ENCODE data around the gene LGI2.
A peak's percentile ranks its signal among the peaks of the same experiment; 100 is the strongest.
"Not testable (repeated sequence)": the region's sequence is repeated elsewhere in the genome, so short reads cannot be mapped to it uniquely, and the experiment has no call there.

LGI2 gene

DNA sequence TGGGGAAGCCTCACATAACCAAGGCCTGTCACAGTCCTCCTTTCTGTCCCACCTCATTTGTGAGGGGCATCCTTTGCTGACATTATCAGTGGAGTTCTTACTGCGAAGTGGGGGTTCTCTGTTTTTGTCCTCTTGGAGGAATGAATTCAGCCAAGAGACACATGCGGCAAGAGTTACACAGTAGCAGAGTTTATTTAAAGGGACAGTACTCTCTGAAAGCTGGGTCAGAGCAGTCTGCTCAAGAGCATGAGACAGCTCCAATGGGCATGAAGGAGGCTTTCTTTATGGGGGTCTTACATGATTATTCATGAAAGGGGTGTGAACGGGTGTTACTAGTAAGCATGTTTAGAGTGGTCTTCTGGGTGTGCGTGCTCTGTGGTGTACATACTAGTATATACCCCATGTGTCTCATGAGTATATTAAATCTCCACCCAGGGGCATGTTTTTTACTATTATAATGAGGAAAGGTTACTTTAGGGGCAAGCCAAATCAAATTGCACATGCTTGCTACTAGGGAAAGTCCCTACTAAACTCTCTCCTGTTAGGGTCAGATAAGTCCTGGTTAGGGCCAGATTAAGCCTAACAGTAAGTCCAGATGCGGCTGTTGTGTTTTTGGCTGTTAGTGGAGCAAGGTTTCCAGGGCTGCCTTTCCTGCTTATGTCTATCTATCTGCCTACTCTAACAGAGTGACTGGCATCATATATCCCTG, 19.8 kb upstream of the LGI2 start:
- DNase-seq (ENCODE audit: low read depth, low spot score) = no peak

DNA sequence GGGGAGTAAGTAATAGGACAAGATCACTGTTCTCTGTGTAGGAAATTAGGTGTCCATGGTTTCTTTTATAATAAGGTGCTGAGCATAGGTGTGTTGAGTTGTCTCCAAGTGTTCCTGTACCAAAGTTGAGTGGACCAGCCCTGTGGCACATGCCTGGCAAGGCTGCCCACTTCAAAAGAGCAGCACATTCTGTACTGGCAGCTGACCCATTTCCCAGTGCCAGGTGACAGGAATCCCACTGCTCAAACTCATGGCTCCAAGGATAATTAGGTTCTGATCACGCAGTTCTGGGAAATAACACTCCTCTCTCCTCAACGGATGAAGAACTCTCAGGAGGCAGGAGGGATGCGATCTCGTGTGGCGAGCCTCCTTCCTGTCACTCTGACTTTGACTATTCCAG, 12.8 kb upstream of the LGI2 start:
- DNase-seq (ENCODE audit: low read depth, low spot score) = no peak

DNA sequence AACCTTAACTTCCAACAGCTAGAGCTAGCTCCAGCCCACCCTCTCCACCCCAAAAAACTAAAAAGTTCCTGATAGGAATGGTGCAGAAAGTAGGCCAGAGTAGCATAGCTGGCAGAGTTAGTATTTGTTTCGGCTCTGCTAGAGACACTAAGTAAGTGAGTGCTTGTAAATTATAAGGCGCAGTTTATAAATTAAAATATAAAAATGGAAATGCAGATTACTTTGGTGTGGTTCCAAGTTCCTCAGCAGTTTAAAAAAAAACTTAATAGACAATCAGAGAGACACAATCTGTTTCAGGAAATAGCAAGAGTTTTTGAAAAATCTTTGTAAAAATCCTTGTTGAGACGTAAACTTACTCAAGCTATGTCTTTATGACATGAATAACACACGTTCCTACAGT, 2.8 kb upstream of the LGI2 start:
- no peak for DNase-seq (ENCODE audit: low read depth, low spot score)

DNA sequence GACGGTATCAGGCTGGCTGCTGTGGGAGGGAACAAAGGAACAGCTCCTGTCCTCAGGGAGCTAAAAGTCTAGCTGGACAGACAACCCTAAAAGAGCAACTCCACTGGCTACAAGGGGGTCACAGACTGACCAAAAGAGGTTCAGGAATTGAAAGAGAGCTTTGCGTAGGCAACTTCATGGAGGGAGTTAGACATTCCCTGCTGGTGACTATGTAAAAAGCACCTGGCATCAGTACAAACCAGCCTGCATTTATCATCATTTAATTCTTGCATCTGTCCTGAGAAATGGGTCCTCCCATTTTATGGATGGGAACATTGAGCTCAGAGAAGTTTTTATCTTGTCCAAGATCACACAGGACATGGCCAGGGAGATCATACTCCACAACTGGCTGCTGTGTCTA, 1.4 kb upstream of the LGI2 start:
- no peak for DNase-seq (ENCODE audit: low read depth, low spot score)

DNA sequence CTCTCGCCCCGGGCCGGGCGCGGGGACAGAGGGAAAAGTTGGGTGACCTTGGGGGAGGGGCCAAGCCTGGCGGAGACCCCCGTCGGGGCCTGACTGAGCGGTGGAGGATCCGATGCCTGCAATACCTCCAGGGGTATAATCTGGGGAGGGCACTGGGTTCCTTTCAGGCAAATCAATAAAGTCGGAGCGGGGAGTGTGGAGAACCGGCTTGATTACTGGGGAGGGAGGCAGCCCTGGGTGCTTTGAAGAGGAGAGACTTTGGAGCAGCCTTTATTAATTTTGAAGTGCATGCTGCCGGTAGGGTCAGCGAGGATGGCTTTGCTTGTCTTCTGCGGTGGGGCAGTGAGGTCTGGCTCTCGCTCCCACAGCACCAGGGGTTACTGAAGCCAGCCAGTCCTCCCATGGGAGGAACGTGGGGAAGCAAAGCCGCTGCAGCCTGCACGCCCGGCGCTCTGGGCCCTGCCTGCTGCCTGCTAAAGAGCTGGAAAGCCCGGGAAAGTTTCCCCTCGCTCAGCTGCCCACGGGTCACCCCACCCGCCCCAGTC, 403 bp upstream of the LGI2 start:
- peak; percentile 56 for DNase-seq (ENCODE audit: low read depth, low spot score)

DNA sequence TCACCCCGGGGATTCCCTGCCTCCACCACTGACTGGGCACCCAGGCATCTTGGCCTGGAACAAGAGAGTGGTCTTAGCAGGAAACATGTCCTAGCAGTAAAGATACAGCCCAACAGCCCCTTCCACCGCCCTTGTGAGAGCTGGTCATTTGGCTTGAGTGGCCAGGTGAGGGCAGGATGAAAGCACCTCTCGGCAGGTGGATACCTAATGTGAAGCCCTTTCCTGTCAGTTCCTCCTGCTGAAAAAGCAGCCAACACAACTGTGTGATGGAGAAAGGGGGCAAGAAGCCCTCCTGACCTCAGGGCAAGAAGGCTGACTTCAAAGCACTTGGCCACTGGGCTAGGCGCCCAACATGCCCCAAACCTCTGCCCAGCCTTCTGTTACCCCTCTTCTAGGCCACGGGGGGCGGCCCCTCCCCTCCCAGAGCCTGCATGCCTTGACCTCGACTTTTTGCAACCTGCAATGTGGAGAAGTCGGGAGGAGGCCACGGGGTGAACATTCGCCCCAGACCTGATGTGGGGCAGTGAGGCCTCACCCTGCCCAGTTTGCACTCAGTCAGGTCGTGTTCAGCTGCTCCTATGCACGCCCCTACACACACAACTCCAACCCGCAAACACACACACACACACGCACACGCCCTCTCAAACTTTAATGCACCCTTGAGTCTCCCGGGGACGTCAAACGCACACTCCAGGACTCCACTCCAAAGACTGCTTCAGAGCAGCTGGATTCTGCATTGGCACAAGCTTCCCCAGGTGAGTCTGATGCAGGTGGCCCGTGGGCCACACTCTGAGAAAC, 1.1 kb downstream of the LGI2 start:
- peak; percentile 18 for DNase-seq (ENCODE audit: low read depth, low spot score)

DNA sequence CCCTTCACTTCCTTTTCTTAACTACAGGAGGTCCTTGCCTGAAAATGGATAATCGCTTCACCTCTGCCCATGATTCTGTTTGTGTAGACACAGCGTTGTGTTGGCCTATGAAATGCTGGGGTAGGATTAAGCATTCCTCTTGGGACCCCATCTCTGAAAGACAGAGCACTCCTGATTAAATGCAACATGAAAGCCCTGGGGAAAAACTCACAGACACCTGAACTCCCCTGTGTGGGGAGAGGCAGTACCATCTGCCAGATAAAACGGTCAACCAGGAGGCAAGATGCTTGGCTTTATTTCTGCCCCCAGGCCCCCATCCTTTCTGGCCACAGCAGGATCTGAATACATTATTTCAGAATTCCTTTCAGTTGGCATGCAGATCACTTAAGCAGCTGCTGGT, 1.9 kb downstream of the LGI2 start:
- DNase-seq (ENCODE audit: low read depth, low spot score) = no peak

DNA sequence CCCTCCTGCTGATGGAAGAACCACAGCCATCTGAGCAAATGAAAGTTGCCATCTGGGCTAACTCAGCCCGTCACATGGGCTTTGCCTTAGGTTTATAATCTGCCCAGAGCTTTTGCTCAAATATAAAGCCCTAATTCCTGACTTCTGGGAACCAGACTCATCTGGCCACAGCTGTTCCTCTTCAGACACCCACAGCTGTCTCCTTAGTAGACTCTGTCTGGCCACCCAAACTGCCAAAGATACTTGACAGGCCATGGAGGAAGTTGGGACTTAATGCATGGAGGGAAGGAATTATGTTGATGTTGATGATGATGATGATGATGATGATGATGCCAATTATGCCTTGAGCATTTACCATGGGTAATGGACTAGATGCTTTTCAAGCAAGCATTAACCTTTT, 8.0 kb downstream of the LGI2 start:
- DNase-seq (ENCODE audit: low read depth, low spot score) = no peak

DNA sequence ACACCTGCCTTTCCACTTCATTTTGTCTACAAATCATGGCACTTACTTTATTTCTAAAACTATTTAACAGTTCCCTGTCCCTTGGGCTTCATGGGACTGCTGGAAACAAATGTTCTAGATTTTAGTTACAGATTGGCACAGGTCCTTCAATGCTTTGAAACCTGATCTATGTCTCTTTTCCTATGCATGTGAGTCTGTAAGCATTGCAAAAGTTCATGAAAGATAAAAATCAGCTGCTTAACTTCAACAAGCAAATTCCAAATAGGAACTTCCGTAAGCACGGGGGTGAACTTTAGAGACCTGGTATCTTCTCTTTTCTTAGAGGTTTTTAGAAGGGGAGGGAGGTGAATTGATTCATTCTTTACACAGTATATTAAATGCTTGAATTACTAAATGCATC, 9.5 kb downstream of the LGI2 start:
- no peak for DNase-seq (ENCODE audit: low read depth, low spot score)

DNA sequence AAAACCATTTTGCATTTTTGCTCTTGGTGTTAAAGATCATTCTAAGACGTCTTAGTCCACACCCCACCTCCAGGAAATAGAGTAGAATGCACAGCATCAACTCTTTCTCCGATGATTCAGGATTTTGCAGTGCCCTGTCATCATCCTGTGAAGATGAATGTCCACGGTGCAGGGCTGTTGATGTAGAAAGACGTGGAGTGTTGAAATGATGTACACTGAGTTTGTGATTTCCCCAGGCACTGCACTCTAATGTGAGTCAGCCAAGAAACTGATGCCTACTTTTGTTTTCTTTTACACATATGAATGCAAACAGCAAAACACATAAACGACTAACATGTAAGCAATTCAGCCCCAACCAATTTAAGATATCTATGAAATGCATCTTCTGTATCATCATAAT, 10.5 kb downstream of the LGI2 start:
- DNase-seq (ENCODE audit: low read depth, low spot score) = no peak

DNA sequence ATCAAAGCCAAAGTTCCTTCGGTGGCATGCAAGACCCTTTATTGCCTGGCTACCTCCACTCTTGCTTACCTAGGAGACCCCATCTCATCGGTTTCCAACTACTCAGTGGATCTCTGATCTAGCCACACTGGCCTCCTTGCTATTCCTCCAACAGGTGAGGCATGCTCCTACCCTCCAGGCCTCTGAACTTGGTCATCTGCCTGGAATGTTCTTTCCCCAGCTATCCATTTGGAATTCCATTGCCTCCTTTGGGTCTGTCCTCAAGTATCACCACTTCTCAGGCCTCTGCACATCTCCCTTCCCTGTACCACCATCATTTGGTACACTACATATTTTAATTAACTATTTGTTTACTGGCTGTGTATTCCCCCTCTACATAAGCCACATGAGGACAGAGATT, 11.2 kb downstream of the LGI2 start:
- no peak for DNase-seq (ENCODE audit: low read depth, low spot score)

DNA sequence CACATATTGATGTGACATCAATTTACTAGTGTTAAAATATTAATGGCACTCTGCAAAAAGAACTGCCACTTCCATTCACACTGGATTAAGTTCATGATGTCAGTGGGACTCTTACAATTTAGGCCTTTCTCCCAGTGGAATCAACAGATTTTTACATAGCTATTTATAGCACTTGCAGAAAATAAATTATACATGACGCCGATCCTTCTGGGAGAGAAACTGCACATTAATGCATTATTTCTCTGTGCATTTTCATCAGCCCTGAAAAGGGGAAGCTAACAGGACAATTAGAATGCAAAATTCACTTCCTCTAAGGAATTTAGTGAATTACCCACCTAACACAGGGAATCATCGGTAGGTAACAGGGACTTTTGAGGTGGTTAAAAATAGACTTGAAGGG, 15.7 kb downstream of the LGI2 start:
- no peak for DNase-seq (ENCODE audit: low read depth, low spot score)

DNA sequence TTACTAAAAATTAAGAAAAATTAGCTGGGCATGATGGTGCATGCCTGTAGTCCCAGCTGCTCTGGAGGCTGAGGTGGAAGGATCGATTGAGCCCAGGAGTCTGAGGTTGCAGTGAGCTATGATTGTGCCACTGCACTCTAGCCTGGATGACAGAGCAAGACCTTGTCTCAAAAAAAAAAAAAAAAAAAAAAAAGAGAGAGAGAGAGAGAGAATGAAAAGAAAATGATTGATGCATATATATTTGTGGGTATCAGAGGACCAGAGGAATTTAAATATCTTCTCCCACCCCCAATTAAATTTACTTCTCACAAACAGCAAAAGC, 16.1 kb downstream of the LGI2 start:
- not testable (repeated sequence) for DNase-seq (ENCODE audit: low read depth, low spot score)

DNA sequence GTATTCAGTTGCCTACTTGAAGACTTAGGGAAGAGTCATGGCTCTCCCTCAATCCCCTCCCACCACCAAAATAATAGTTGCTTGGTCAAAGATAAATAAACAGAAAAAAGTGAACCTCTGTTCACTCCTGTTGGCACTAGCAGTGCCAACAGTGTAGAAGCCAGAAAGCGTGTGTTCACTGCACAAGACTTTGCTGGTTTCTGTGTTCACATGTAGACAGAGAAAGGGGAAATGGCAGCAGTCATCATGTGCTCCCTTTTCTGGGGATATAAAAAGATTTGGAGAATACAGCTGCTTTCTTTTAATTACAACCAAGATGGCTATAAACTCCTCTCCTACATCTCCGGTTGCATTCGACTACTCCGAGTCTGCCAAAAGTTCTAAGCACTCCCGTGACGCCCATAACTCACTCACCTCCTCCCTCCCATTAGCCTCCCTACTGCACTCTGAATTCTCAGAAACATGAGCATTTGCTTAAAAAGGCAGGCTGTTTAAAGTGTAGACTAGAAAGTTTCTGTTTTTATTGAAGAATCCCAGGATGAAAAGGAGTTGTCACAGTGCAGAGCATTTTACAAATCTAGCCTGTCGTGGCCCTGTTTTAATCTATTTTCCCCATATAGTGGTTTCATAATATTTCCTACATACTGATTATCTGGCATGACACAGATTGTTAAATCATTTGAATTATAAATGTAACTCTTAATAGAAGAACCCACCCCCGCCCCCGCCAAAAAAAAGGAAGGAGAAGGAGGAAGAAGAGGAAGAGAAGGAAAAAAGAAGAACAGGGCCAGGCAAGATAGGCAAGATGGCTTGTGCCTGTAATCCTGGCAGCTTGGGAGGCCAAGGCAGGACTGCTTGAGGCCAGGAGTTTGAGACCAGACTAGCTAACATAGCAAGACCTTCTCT, 16.7 kb downstream of the LGI2 start:
- DNase-seq (ENCODE audit: low read depth, low spot score) = no peak

DNA sequence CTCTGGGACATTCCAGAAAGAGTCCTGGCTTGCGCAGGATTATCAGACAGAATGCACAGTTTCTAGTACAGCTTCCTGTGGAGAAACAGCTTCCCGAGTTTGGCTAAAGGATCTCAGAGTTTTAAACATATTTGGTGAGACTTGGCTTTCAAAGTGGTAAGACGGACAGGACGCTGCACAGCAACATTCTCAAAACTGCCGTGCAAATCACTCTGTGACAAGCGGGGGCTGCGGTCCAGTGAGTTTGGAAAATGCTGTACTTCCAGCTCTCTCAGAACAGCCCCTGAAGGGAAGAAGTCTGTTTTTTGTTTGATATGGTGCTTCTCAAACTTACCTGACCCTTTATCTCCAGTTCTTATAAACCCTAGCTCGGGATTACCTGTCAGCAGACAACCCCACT, 18.1 kb downstream of the LGI2 start:
- DNase-seq (ENCODE audit: low read depth, low spot score) = no peak

DNA sequence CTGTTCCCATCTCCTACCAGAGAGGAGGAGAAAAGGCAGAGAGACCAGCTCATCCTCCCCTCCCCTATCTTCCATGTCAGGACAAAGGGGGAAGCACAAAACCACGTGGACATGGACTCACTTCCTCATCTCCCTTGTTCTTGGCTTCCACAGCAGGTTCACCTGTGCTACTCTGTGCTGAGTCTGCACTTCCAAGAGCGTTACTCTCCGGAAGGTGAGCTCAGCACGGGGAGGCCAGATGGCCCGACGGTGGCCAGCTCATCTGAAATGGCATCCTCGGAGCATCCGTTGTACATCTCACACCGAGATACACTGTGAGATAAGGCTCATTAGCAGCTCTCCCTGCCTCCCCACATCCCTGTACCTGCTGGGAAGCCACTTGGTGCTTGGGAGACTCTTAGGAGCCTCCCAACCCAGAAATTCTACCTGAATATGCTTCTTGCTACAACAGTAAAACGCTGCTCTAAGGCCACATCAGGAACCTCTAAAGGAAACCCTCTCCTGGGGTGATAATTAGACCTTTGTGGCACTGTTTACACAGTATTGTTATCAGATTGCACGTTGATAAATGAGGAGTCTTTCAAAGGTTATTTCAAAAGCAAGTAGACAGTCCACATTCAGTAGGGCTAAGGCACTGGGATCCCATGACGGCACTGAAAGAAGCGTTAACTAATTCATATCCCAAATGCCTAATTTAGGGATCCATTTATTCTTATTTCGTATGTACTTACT, 19.4 kb downstream of the LGI2 start:
- no peak for DNase-seq (ENCODE audit: low read depth, low spot score)

DNA sequence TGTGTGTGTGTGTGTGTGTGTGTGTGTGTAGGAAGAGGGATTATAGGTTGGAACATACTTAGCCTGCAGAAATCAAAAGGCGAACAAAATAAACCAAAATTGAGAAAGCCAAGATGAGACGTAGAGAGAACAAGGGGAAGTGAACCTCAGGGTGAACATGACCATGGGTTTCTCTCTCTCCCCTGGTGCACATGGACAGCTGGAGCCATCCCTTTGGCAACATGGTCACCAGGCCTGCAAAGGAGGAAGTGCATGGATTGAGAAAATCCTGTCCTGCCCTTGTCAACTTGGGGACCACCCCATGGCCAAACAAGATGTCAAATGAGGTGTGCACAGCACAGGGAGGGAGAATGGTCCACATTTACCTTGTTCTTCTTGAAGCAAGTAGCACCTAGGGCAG, 23.1 kb downstream of the LGI2 start:
- DNase-seq (ENCODE audit: low read depth, low spot score) = no peak

DNA sequence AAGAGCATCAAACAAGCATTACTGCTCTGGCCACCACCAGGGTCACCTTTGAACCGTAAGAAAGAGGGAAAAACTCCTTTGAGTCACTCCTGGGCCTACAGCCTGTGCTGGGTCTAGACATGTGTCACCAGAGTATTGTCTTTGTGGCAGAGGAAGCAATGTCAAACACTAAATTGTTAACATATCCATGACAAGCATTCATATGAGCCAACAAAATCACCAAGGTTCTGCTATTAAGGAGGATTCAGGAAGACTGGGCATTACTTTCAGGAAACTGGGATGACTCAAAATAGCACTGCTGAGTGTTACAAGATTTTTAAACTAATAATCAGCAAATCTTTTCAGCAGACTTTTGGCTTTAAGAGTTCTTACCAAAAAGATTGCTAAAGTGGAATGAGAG, 28.1 kb downstream of the LGI2 start:
- no peak for DNase-seq (ENCODE audit: low read depth, low spot score)

DNA sequence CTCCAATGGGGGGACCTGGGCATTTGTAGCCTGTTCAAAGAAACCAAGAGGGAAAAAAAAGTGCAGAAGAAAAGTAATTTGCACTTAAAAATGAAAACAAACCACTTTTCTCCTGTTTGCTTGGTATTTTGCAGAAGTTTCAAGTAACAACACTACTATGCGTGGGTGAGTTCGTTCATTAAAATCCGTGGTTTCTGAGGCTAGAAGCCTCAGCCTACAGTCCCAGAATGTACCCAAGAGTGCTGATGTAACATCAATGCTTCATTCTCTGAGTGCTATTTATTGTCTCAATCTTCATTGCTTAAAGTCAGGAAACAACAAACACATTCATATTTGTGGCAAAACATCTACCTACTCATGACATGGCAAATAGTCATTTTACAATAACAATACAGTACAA, 29.2 kb downstream of the LGI2 start:
- DNase-seq (ENCODE audit: low read depth, low spot score) = no peak

DNA sequence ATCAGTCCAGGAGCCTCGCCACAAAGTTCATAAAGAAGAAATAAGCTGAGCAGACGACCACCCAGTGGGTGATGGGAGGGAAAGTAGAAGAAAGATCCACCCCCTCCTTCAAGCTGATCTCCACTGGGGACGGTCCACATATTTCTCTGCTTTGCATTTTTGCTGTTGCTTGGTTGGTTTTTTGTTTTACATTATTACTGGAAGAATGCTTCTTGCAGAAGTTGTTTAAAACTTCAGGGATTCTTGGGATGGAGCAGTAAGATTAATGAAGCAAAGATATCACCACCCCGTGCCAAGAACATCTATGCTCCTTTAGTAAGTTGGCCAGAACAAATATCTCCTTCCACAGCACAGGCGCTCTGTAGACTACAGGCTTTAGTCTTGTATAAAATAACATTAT, 30.1 kb downstream of the LGI2 start:
- no peak for DNase-seq (ENCODE audit: low read depth, low spot score)

DNA sequence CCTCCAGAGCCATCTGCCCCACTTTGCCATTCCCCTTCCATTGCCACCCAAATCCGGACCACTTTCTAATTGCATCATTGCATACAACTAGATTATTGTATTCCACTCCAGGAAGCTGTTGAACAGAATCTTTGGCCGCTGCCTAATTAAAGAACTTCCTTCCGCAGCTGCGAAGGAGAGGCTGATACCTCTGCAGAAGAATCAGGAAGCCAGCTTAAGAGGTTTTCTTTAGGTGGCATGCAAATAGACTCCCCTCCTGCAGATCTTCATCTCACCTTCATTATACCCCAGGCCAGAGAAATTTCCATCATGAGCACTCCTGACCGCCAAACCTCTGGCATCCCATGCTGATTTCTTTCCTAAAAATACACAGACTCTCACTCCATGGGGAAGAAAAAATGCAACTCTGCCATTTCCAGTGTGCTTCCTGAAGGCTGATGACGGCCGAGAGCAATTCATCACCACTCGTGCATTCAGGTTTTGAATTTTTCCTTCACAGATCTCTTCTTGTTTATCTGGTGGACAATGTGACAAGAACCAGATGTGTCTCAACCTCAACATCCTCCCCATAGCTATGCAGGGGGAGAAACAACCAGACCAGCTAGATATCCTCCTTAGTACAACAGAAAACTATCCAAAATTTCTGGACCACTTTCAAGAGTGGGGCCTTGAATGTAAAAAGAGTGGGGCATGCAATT, 31.2 kb downstream of the LGI2 start:
- no peak for DNase-seq (ENCODE audit: low read depth, low spot score)
